SK-N-SH (cell line): Measurements from ENCODE around the gene TNFRSF11A. TPM values are rescaled to one million over a fixed set of nuclear protein-coding genes. Genes with fewer than 3 reads are reported as not detected.

Source experiments
- CTCF ChIA-PET: fragments of 300-600, 350-600 bp; formaldehyde crosslinking; extraction: SDS; loops from one replicate; lab custom pipeline; 2021; lab: Yijun Ruan, JAX
- POLR2A ChIA-PET: fragments of 350-600 bp; sonication (Branson Sonifier 250); formaldehyde crosslinking; extraction: SDS; loops from one replicate; lab custom pipeline; 2020; ENCODE audit warnings: antibody characterized with exemption, inconsistent platforms; lab: Yijun Ruan, JAX
- DNase-seq: peaks from one replicate; pipeline ENCODE4 v3.0.0; 2012
- H2AFZ ChIP-seq: fragments of 200-600 bp; sonication (generic); 2 replicates; pipeline ENCODE4 v1.8.1; 2016; ENCODE audit warnings: antibody characterized with exemption, mild to moderate bottlenecking, low read depth
- H3F3A ChIP-seq: fragments of 200-600 bp; sonication (generic); replicated peaks from 2 replicates; pipeline ENCODE3; 2016; ENCODE audit warnings: antibody characterized with exemption, mild to moderate bottlenecking; ENCODE audit not compliant: insufficient read depth
- H3K27ac ChIP-seq, 2 experiments: fragments of 200-500 bp in 1 of 2; fragments of 200-600 bp in 1 of 2; sonication (Bioruptor generic) in 1 of 2; sonication (generic), shearing (Covaris generic) in 1 of 2; 2 replicates each; pipeline versions ENCODE4 v1.5.1 to v1.6.1; 2014 to 2016; ENCODE audit warnings: low read depth in 2 of 2, inconsistent platforms in 1 of 2, low read length in 1 of 2, mild to moderate bottlenecking in 1 of 2, mixed read lengths in 1 of 2
- H3K27me3 ChIP-seq: fragments of 200-600 bp; sonication (generic), shearing (Covaris generic); 2 replicates; pipeline ENCODE4 v1.6.1; 2016; ENCODE audit warnings: mixed run types; ENCODE audit not compliant: insufficient read depth
- H3K36me3 ChIP-seq, 2 experiments: fragments of 200-500 bp in 1 of 2; fragments of 200-600 bp in 1 of 2; sonication (Bioruptor generic) in 1 of 2; sonication (generic) in 1 of 2; replicated peaks in 1 of 2; 2 replicates each; pipeline versions ENCODE3 to v1.5.1; 2014 to 2016; ENCODE audit warnings: low read length in 1 of 2, mild to moderate bottlenecking in 1 of 2; ENCODE audit not compliant: insufficient read depth in 2 of 2, control insufficient read depth in 1 of 2
- H3K4me1 ChIP-seq, 2 experiments: fragments of 200-500 bp in 1 of 2; fragments of 200-600 bp in 1 of 2; sonication (Bioruptor generic) in 1 of 2; sonication (generic), shearing (Covaris generic) in 1 of 2; 2 replicates each; pipeline versions ENCODE4 v1.5.1 to v1.6.1; 2014 to 2016; ENCODE audit warnings: low read depth in 1 of 2, low read length in 1 of 2, mixed run types in 1 of 2; ENCODE audit not compliant: insufficient read depth in 2 of 2, control insufficient read depth in 1 of 2
- H3K4me2 ChIP-seq: fragments of 200-600 bp; sonication (generic), shearing (Covaris generic); 2 replicates; pipeline ENCODE4 v1.6.1; 2017; ENCODE audit warnings: mixed run types
- H3K4me3 ChIP-seq, 2 experiments: fragments of 200-500 bp in 1 of 2; fragments of 200-600 bp in 1 of 2; sonication (Bioruptor generic) in 1 of 2; sonication (generic), shearing (Covaris generic) in 1 of 2; 2 replicates each; pipeline versions ENCODE4 v1.5.1 to v1.8.1; 2014 to 2016; ENCODE audit warnings: low read depth in 2 of 2, inconsistent platforms in 1 of 2, low read length in 1 of 2, mild to moderate bottlenecking in 1 of 2, mixed read lengths in 1 of 2, moderate library complexity in 1 of 2
- H3K79me2 ChIP-seq: fragments of 200-600 bp; sonication (generic); 2 replicates; pipeline ENCODE4 v1.8.1; 2017; ENCODE audit warnings: mild to moderate bottlenecking; ENCODE audit not compliant: insufficient read depth
- H3K9ac ChIP-seq: fragments of 200-600 bp; sonication (generic); 2 replicates; pipeline ENCODE4 v1.6.1; 2017; ENCODE audit warnings: mixed run types
- H3K9me2 ChIP-seq: fragments of 200-600 bp; sonication (generic); 2 replicates; pipeline ENCODE4 v1.6.1; 2017; ENCODE audit warnings: mixed run types
- H3K9me3 ChIP-seq: fragments of 200-600 bp; sonication (generic); 2 replicates; pipeline ENCODE4 v1.6.1; 2017; ENCODE audit warnings: mixed run types, mild to moderate bottlenecking, moderate library complexity
- H4K20me1 ChIP-seq: fragments of 200-600 bp; sonication (generic); 2 replicates; pipeline ENCODE4 v1.6.1; 2017; ENCODE audit warnings: mild to moderate bottlenecking, mixed run types; ENCODE audit not compliant: insufficient read depth
- CHD2 ChIP-seq: fragments of 150-350 bp; IDR thresholded peaks from 2 replicates; pipeline ENCODE4 v1.6.1; 2018; ENCODE audit warnings: low read length; ENCODE audit not compliant: partially characterized antibody
- GATA2 ChIP-seq: sonication (generic); formaldehyde crosslinking; IDR thresholded peaks from 2 replicates; pipeline ENCODE4 v1.5.0; 2020; ENCODE audit warnings: mild to moderate bottlenecking, missing genetic modification reagents
- IRF3 ChIP-seq: fragments of 150-350 bp; IDR thresholded peaks from 2 replicates; pipeline ENCODE4 v1.6.1; 2016; ENCODE audit warnings: mild to moderate bottlenecking, low read depth, low read length
- MXI1 ChIP-seq: IDR thresholded peaks from 2 replicates; pipeline ENCODE4 v1.6.1; 2012; ENCODE audit warnings: mild to moderate bottlenecking, low read depth, low read length, improper control_type of control experiment
- NFIC ChIP-seq: IDR thresholded peaks from 2 replicates; pipeline ENCODE4 v1.4.0; 2012; ENCODE audit warnings: borderline replicate concordance
- NRF1 ChIP-seq: IDR thresholded peaks from 2 replicates; pipeline ENCODE4 v1.6.1; 2012; ENCODE audit warnings: low read depth, mild to moderate bottlenecking, low read length
- PBX3 ChIP-seq: IDR thresholded peaks from 2 replicates; pipeline ENCODE4; 2012
- TAF1 ChIP-seq: IDR thresholded peaks from 2 replicates; pipeline ENCODE4 v1.6.1; 2012; ENCODE audit warnings: low read depth, mild to moderate bottlenecking, low read length, moderate library complexity, borderline replicate concordance
- TCF12 ChIP-seq: IDR thresholded peaks from 2 replicates; pipeline ENCODE4 v1.4.0; 2012
- TEAD4 ChIP-seq: IDR thresholded peaks from 2 replicates; pipeline ENCODE4 v1.4.0; 2012; ENCODE audit warnings: mild to moderate bottlenecking, borderline replicate concordance; ENCODE audit not compliant: insufficient read depth
- USF2 ChIP-seq: fragments of 150-350 bp; IDR thresholded peaks from 2 replicates; pipeline ENCODE4 v1.6.1; 2017; ENCODE audit warnings: antibody characterized with exemption, low read length, low read depth, borderline replicate concordance
- ZBTB33 ChIP-seq: IDR thresholded peaks from 2 replicates; pipeline ENCODE4 v1.4.0; 2012; ENCODE audit warnings: low read depth, borderline replicate concordance
- WGBS: methylation state at CpG from one replicate; pipeline ENCODE4 v1.1.6; 2017; ENCODE audit warnings: low lambda C conversion rate; 5-methylcytosine and 5-hydroxymethylcytosine counted together
- polyA plus RNA-seq, 3 experiments: library from polyadenylated mRNA; depleted of rRNA; stranded (reverse); fragments of >200 nt; gene quantifications; 2 replicates each; pipeline ENCODE4 v1.2.3, GENCODE V29; 2012

The TNFRSF11A gene
- polyA plus RNA-seq, 1 of the 3 experiments (the other 2 are of a cell fraction), result 5.1 TPM

GRCh38 chr18:62432176-62432575 lies 107.1 kb downstream of the TNFRSF11A start (continued):
- no peak for TF ChIP-seq GATA2 (CRISPR knock-in tag)
- no peak for TF ChIP-seq MXI1

- H3K9ac ChIP-seq, result no peak overlapping the region
- H3K4me3 ChIP-seq, result no peak overlapping the region
- no peaks in the 10 kb centered on the region for H3K9me2 ChIP-seq
- H3K4me1 ChIP-seq, result peaks cover 10 to 16% of the 10 kb centered on the region in 2 experiments; a peak in 2 of 4 replicates
- no peaks in the 10 kb centered on the region for H3F3A ChIP-seq
- 75% methylated on average over 4 of the region's 4 CpGs for WGBS
- no peaks in the 10 kb centered on the region for H3K9me3 ChIP-seq
- no peaks in the 10 kb centered on the region for H3K27me3 ChIP-seq
- no peak overlapping the region for H2AFZ ChIP-seq
- H4K20me1 ChIP-seq, result no peaks in the 10 kb centered on the region
- no peak overlapping the region for H3K4me2 ChIP-seq
- DNase-seq, result no peak
- no peaks in the 10 kb centered on the region for H3K36me3 ChIP-seq
- ChIA-PET POLR2A (no interaction called here), CTCF (interaction anchor here (0.6 to 4.8 kb wide), 3 partner anchors 9 to 1005 kb away, joined by 3 to 37 read pairs (median 5); no protein-coding TSS in a partner anchor)
- H3K27ac ChIP-seq, result no peak overlapping the region
- TF ChIP-seq TEAD4 (no peak), PBX3 (no peak), GATA2 (CRISPR knock-in tag) (no peak), TCF12 (no peak), NRF1 (no peak), TAF1 (no peak), NFIC (no peak), IRF3 (no peak), MXI1 (no peak), ZBTB33 (no peak), CHD2 (no peak), USF2 (no peak)
- no peaks in the 10 kb centered on the region for H3K79me2 ChIP-seq
Measured at GRCh38 chr18:62434798-62435197, 109.7 kb downstream of the TNFRSF11A start.
